GM21723 (cell line): Measurements from ENCODE around the gene XRCC2.
"Not testable (repeated sequence)": the region's sequence is repeated elsewhere in the genome, so short reads cannot be mapped to it uniquely, and the experiment has no call there.

Source experiments
- ATAC-seq: cut with Tn5 transposase; IDR thresholded peaks from one replicate; pipeline ENCODE4 v1.9.1; 2021; ENCODE audit warnings: mild to moderate bottlenecking, moderate library complexity; ENCODE audit not compliant: unreplicated experiment

XRCC2 gene

GRCh38 chr7:152664636-152665035 is 11.3 kb downstream of the XRCC2 start:
- ATAC-seq, result no peak

GRCh38 chr7:152663931-152664330 is 12.0 kb downstream of the XRCC2 start:
- no peak for ATAC-seq

- ATAC-seq, result no peak
These were observed 12.7 kb downstream of the XRCC2 start for GRCh38 chr7:152663148-152663740.

GRCh38 chr7:152661479-152661878 is 14.5 kb downstream of the XRCC2 start:
- ATAC-seq, result no peak

GRCh38 chr7:152660021-152660420 is 15.9 kb downstream of the XRCC2 start:
- ATAC-seq, result no peak

GRCh38 chr7:152654971-152655370 is 21.0 kb downstream of the XRCC2 start:
- no peak for ATAC-seq

- no peak for ATAC-seq
These were observed 26.7 kb downstream of the XRCC2 start for GRCh38 chr7:152649220-152649619.

GRCh38 chr7:152647009-152647408 is 28.9 kb downstream of the XRCC2 start:
- no peak for ATAC-seq

- ATAC-seq, result not testable (repeated sequence)
These were observed 29.4 kb downstream of the XRCC2 start for GRCh38 chr7:152646579-152646978.

- ATAC-seq, result no peak
These were observed 31.9 kb downstream of the XRCC2 start for GRCh38 chr7:152643979-152644559.

GRCh38 chr7:152641384-152641783 is 34.6 kb downstream of the XRCC2 start:
- no peak for ATAC-seq

- no peak for ATAC-seq
These were observed 35.1 kb downstream of the XRCC2 start for GRCh38 chr7:152640829-152641228.

GRCh38 chr7:152637920-152638580 is 37.9 kb downstream of the XRCC2 start:
- ATAC-seq, result no peak

- ATAC-seq, result no peak
These were observed 38.8 kb downstream of the XRCC2 start for GRCh38 chr7:152637161-152637560.

- no peak for ATAC-seq
These were observed 39.5 kb downstream of the XRCC2 start for GRCh38 chr7:152636441-152636840.

- ATAC-seq, result no peak
These were observed 42.4 kb downstream of the XRCC2 start for GRCh38 chr7:152633504-152633903.

- no peak for ATAC-seq
These were observed 42.9 kb downstream of the XRCC2 start for GRCh38 chr7:152633072-152633471.

- ATAC-seq, result not testable (repeated sequence)
These were observed 47.2 kb downstream of the XRCC2 start for GRCh38 chr7:152628772-152629171.

GRCh38 chr7:152624228-152624627 is 51.7 kb downstream of the XRCC2 start:
- ATAC-seq, result no peak

GRCh38 chr7:152621426-152621825 is 54.5 kb downstream of the XRCC2 start:
- no peak for ATAC-seq

- ATAC-seq, result no peak
These were observed 56.8 kb downstream of the XRCC2 start for GRCh38 chr7:152619027-152619739.

GRCh38 chr7:152618427-152618826 is 57.5 kb downstream of the XRCC2 start:
- no peak for ATAC-seq
